NCI-H2107 treated with DMSO at 0.1 percent for 48 hours (cell line): Measurements from ENCODE around the gene IGDCC3.

Experiments
- DNase-seq: peaks from one replicate; lab custom pipeline; 2025; ENCODE audit not compliant: unreplicated experiment; lab: John Stamatoyannopoulos, UW

Gene IGDCC3

DNA sequence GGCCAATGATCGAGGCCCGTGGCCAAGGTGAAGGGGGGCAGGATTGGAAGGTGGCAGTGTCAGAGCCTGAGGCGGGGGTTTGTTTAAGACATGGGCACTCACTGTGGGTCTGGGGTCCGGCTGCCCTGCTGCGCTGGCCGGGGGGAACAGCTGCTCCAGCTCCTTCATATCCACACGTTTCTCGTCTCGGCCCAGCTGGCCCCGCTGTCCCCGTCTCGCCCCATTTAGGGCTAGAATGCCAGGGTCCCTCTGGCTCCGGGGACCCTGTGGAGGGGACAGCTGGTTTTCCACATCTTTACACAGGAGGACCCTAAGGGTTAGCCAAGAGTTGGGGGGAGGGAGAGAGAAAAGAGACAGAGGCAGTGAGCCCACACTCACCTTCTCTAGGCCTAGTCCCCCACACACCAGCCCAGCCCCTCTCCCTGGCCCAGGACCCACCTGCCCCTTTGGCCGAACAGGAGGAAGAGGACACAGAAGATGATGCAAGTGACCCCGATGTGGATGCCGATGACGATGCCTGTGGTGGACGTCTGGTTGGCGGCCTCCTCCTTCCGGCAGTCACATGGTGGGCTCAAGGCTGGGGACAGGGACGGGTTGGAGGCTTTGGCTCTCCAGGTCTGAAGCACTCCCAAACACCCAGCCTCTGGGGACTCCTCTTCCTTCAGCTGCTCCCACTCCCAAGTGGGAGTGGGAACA, 48.4 kb downstream of the IGDCC3 start:
- DNase-seq: no peak

DNA sequence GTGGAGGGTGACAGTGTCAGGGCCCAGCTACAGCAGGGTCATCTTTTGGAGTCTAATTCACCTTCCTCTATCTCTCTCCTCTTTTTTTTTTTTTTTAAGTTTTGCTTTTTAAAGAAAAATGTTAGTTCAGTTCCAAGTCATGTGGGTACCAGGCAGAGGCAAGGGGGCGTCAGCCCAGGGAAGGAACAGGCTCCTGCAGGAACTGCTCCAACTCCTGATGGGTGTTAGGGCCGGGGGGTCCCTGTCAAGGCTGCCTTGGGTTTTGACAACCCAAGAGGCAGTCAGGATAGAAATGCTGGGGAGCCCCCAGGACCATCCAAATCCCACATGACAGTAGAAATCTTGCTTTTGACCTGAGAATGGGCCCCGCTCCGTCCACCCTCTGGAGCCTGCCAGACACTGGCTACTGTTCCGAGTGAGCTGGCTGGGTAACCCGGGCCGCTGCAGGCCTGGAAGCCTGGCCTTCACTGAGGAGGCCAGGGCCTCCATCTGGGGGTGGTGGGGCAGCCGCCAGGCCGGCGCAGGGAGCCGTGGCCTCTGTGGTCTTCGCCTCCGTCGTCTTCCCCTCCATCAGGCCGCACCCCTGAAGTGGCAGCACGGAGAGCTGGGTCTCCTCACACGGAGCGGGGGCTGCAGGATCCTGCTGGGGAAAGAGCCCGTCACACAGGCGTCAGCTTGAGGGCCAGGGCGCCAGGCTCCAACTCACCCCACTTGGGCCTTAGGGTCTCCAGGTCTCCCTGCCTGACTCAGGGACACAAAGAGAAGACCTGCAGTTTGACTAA, 49.1 kb downstream of the IGDCC3 start:
- no peak for DNase-seq

DNA sequence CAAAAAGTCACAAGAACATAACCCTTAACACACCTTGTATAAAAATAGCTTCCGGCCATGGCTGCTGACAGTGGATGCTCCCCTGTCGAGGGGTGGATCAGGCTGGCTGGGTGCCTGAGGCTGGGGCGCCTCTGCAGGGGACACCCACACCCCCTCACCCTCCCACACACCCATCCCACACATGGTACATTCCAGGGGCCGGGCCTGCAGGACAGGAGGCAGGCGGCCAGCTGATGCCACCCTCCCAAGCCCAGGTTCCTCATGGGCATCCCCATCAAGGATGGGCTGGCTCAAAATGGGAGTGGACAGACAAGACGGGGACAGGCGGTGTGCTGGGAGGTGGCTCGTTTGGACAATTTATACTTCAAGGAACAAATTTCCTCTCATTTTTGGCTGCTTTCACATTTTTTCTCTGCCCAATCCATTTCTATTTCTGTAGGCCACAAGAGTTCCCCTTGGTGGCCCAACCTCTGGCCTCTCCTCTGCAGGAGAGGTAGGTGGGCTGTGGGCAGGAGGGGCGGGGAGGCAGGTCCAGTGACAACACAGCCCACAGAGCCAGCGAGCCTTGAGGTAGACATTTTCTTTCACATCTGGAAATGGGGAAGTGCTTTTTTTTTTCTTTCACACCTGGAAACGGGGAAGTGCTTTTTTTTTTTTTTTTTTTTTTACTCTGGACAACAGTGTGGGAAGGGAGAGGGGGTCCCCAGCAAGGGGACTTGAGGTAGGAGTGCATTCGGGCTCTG, 50.0 kb downstream of the IGDCC3 start:
- DNase-seq: no peak

DNA sequence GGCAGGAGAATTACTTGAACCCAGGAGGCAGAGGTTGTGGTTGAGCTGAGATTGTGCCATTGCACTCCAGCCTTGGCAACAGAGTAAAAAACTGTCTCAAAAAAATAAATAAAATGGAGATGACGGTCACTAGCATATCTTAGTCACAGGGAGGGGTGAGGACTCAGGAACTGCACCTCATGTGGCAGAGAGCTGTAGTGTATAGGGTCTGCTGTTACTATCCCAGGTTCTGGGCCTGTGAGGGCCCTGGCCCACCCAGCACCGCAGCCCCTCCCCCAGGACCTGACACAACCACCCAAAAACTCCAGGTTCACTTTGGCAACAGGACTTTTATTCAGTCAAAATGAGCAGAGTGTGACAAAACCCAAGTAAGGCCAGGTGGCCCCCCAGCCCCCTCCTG, 51.0 kb downstream of the IGDCC3 start:
- DNase-seq: no peak

DNA sequence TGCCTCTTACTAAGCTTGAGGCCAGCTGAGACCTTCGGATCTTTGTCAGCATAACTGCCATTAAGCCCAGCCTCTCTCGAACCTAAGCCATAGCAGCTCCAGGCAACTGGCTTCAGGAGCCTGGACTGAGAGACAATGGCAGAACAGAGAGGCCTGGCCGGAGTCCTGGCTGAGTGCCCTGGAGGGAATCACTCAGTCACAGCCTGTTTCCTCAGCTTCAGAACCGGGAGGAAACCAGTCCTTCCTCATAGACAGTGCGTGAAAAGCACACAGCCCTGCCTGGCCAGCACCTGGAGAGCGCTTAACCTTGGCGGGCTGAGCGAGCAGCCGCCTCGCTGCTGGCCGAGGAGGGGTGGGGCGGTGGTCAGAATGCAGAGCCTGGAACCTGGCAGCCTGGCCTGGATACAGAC, 51.7 kb downstream of the IGDCC3 start:
- no peak for DNase-seq

DNA sequence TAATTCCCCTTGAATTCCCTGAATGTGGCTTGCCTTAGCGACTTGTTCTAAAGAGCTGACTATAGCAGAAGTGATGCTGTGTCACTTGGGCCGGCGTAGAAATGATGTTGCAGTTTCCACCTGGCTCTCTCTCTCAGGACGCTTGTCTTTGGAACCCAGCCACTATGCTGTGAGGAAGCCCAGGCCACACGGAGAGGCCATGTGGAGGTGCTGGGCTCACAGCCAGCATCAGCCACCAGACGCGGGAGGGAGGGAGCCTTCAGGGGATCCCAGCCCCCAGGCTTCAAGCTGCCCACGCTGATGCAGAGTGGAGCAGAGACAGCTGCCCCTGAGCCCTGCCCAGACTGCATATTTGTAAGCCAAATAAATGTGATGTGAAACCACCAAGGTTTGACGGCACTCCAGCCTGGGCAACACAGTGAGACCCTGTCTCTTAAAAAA, 54.7 kb downstream of the IGDCC3 start:
- peak; percentile 43 for DNase-seq

DNA sequence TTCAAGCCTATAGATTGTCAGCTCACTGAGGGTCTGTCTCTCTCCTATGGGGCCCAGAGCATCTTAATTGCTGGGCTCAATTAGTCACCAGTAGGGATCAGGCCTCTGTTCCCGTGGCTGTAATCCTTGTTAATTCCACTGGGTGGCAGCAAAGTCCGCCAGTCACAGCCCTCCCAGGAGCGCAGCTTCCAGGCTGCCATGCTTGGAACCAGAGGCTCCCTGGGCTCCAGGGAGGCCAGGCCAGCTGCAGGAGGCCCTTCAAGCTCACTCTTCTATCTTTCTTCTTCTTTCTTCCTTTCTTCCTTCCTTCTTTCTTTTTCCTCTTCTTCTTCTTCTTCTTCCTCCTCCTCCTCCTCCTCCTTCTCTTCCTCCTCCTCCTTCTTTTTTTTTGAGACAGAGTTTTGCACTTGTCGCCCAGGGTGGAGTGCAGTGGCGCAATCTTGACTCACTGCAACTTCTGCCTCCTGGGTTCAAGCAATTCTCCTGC, 58.9 kb downstream of the IGDCC3 start:
- DNase-seq: peak; percentile 41

DNA sequence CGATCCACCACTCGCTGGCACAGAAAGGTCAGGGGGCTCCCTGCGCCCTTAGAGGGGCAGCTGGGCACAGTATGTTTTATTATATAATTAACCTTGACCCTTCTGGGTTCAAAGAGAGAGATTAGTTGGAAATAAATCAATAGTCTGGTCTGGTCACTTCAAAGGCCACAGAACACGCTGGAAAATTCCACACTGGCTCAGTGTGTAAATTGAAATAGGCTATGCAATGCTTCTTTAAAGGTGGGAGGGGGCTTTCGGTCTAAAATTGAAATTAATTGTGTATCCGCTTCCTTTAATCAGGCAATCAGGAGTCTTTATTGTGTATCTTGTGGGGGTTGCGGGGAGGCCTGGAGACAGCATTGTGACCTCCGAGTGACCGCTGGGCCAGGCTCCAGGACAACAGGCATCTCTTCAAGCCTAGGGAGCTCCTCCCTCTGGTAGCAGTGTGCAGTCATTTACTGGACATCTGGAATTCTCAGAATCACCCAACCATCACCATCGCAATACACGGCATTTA, 65.3 kb downstream of the IGDCC3 start:
- DNase-seq: no peak

DNA sequence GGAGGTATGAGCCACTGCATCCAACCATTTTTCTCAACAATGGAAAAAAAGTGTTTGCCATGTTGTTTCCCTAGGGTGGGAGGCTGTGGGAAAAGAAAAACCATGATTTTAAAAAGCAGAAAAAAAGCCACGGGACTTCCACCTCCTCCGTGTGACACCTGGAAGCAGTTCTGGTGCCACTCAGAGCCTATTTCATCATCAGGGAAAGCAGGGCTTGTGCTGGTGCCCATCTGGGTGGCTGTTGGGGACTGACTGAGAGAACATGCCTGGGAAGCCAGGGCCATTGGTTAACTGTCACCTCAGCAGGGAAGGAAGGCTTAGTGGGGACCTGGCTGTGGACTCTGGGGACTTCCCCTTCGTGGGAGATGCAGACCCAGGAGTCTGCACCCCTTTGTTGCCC, 66.0 kb downstream of the IGDCC3 start:
- DNase-seq: no peak

DNA sequence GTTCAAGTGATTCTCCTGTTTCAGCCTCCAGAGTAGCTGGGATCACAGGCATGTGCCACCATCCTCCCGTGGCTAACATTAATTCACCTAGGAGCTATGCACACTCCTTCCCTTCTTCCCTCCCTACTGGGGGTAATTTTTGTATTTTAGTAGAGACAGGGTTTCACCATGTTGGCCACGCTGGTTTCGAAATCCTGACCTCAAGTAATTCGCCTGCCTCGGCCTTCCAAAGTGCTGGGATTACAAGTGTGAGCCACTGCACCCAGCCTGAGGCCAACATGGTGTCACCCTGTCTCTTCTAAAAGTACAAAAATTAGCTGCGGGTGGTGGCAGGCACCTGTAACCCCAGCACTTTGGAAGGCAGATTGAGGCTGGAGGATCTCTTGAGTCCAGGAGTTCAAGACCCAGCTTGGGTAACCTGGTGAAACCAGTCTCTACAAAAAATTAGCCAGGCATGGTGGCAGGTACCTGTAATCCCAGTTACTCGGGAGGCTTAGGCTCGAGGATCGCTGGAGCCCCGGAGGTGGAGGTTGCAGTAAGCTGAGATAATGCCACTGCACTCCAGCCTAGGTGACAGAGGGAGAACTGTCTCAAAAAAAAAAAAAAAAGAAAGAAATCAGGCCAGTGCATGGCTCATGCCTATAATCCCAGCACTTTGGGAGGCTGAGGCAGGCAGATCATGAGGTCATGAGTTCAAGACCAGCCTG, 67.2 kb downstream of the IGDCC3 start:
- no peak for DNase-seq

DNA sequence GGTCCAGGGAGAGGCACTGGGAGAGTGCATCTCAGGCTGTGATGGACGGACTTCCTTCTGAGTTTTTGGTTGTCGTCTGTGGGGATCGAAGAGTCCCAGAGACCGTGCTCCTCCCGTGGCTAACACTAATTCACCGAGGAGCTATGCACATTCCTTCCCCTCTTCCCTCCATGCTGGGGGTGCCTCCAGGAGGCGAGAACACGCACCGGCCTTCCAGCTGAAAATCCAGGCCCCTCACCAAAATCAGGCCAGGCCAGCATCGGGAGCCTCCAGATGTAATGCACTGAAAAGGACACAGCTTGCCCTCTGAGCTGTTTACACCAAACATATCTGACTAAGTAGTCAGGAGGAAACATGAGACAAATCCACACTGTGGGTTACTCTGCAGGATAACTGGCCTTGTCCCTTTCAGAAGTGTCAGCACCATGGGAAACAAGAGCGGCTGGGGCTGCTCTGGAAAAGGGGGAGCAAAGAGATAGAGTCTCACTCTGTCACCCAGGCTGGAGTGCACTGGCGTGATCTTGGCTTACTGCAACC, 67.9 kb downstream of the IGDCC3 start:
- DNase-seq: peak; percentile 2

DNA sequence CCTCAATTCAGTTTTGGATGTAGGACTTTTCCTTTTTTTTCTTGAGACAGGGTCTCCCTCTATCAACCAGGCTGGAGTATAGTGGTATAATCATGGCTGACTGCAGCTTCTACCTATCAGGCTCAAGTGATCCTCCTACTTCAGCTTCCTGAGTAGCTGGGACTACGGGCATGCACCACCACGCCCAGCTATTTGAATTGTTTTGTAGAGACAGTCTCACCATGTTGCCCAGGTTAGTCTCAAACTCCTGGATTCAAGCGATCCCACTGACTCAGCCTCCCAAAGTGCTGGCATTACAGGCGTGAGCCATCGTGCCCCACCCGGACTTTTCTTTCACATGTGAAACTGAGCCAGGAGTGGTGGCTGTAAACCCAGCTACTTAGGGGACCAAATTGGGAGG, 69.8 kb downstream of the IGDCC3 start:
- no peak for DNase-seq

DNA sequence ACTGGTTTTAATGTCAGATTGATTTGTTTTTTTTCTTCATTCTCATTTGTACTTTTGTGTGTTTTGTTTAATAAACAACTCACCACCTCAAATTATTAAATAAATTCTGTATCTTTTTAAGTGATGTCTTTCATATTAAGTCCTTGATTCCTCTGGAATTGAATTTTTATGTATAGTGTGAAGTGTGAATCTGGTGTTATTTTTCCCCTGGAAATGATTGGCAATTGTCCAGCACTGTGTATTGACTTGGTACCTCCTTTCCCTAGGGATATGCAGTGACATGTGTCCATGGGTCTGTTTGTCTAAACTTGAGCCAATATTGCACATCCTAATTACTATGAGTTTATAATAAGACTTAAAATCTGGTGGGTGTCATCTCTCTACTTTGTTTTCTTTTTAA, 71.3 kb downstream of the IGDCC3 start:
- no peak for DNase-seq

DNA sequence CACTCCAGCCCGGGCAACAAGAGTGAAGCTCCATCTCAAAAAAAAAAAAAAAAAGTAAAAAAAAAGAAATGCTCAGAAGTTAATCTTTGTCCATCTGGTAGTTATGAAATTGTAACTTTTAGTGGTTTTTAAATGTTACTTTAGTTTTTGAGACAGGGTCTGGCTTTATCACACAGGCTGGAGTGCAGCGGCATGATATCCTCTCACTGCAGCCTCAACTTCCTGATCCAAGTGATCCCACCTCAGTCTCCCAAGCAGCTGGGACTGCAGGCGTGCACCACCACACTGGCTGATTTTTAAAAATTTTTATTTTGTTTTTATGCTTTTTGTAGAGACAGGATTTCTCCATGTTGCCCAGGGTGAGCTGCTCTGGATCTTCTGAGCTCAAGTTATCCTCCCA, 72.0 kb downstream of the IGDCC3 start:
- DNase-seq: no peak

DNA sequence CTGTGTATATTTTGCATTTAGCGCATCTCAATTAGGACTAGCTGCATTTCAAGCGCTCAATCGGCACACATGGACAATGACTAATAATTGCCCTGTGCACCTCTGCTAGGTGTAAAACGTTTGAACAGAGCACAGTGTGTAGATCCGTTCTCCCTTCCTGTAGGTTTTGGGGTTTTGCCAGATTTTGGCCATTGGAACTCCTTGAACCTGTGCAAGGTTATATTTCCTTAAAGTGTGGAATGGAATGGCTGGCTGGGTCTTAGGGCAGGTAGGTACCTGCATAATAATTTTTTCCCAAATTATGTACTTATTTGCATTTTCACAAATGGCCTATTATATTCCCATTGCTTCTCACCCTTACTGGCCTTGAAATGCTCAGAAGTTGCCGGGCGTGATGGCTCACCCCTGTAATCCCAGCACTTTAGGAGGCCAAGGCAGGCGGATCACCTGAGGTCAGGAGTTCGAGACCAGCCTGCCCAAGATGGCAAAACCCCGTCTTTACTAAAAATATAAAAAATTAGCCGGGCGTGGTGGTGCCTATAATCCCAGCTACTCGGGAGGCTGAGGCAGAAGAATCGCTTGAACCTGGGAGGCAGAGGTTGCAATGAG, 72.5 kb downstream of the IGDCC3 start:
- DNase-seq: peak; percentile 46

DNA sequence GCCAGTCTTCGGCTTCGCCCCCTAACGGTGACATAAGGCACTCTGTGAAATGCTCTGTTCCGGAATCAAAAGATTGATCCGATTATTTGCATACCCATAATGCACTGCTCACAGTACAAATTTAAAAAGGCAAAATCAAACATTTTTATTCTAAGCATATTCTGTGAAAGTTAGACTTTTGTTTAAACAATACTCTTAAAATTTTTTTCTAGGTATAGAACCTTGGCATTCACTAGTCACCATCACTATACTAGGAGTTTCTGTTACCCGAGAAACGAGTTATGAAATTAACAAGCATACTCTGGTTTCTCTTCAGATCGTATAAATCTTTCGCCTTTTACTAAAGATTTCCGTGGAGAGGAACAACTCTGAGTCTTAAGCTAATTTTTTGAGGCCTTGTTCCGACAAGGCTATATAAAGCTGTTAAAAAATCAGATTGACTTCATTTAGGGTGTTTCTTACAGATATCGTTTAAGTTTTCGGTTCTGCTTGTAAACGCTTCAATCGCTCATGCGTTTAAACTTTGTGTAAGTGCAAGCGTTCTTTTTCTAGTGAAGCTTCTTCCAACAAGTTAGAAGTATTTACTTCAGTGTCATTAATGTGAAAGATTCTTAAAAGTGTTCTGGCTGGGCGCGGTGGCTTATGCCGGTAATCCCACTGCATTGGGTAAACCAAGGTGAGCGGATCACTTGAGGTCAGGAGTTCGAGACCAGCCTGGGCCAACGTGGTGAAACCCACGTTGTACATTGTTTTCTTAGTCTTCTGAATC, 73.2 kb downstream of the IGDCC3 start, which contains the start of gene RNU5B-1:
RNU5B-1 (plus strand) TSS at position 297 of the 769 bp plus-strand sequence.
- DNase-seq: peak; percentile 79

DNA sequence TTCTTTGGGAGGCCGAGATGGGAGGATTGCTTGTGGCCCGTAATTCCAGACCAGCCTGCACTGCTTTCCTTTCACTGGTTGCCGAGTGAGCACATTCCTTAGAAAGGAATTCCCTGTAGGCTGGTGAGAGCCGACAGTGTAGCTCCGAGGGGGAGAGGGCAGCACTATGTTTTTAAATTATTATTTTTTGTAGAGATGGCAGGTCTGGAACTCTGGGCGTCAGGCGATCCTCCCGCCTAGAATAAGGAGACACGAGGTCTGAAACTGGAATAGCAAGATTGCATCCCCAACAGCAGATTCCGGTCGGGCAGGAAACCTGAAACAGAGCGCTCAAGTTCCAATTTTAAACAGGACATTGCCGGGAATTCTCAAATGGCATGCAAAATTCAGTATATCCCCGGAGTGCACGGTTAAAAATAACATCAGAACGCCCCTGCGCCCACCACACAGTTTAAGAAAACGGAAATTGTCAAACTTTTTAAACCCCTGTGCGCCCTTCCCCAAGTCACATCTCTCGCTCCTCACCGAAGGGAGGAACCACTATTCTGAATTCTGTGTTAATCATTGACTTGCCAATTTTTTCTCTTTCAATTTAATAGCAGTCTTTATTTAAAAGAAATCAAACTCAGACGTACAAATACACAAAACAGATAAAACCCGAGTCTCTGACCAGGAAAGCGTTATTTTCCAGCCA, 74.0 kb downstream of the IGDCC3 start:
- peak; percentile 42 for DNase-seq

DNA sequence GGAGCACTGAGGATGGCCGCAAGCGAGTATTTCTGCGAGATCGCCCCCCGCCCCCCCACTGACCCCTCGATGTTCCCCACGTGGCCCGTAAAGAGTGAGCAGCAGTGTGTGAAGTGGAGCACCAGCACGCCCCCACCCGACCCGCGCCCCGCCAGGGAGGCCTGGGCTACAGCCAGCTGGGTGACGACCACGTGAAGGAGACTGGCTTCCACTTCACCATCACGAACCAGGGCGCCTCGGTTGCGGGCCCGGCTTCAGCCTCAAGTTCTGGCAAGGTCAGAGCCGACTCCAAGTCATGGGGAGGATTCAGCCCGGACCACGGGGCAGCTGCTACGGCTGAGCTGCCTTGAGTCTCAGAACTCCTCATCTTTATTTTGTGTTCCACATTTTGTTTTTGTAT, 75.7 kb downstream of the IGDCC3 start:
- DNase-seq: no peak
